ENCODE measurements around the gene ST6GAL1. TPM values are rescaled to one million over a fixed set of nuclear protein-coding genes. Genes with fewer than 3 reads are reported as not detected.

ST6GAL1 gene
- total and polyA plus RNA-seq, 2 of the 8 experiments (the other 6 are each of a cell fraction or from before 2014, with no cell fraction given): 62.8 to 80.9 TPM

GRCh38 chr3:186922790-186923189 is 7.5 kb upstream of the ST6GAL1 start (continued):
- TF ChIP-seq CHD7 (IDR thresholded peaks at IDR 0.05; ENCODE audit: insufficient replicate concordance, low read length) (no peak), NANOG (IDR thresholded peaks at IDR 0.05; ENCODE audit: insufficient read depth, low read depth, low read length, poor library complexity, severe bottlenecking) (no peak), CEBPB (IDR thresholded peaks at IDR 0.05; ENCODE audit: low read depth, low read length) (no peak), SP2 (IDR thresholded peaks at IDR 0.05; ENCODE audit: low read length) (no peak), SP4 (IDR thresholded peaks at IDR 0.05; ENCODE audit: low read length) (no peak), TBP (IDR thresholded peaks at IDR 0.05; ENCODE audit: low read depth, low read length) (no peak), POLR2A (IDR thresholded peaks at IDR 0.05; ENCODE audit: control extremely low read depth in 1 of 2, low read depth in 2 of 2, low read length in 2 of 2) (no peak), ATF3 (IDR thresholded peaks at IDR 0.05; ENCODE audit: insufficient read depth, low read depth, low read length) (no peak), BACH1 (IDR thresholded peaks at IDR 0.05; ENCODE audit: low read length) (no peak), SUZ12 (IDR thresholded peaks at IDR 0.05; ENCODE audit: low read length) (no peak)

Data from H1 (cell line).